ENCODE data around the gene WDR83. TPM values are rescaled to one million over a fixed set of nuclear protein-coding genes. Genes with fewer than 3 reads are reported as not detected.

Gene WDR83
- total and polyA plus RNA-seq, 4 donors, result 3.9 to 5.1 (median 4.2) TPM

DNA sequence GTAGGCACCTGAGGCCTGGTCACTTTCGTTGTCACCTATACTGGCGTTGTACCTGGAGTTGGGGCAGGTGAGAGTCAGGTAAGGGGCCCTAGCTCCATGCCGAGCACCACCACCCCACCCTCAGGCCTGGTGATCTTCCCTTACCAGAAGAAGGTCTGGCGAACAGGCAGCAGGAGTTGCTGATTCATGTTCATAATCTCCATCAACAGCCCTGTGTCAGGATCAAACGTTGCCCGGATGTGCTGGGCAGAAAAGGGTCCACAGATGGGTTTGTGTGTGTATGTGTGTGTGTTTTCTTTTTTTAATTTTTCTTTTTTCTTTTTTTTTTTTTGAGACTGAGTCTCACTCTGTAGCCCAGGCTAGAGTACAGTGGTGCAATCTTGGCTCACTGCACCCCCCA, 14.4 kb upstream of the WDR83 start:
- H3K9ac ChIP-seq (ENCODE audit: low read depth in 1 of 2, low read length in 2 of 2), result no peak overlapping the region
- H3K4me3 ChIP-seq (ENCODE audit: low read depth in 1 of 3, low read length in 3 of 3), result no peak overlapping the region
- peaks cover 0 to 20% (median 4%) of the 10 kb centered on the region in 4 donors for H3K36me3 ChIP-seq (ENCODE audit: control insufficient read depth in 4 of 4, insufficient read depth in 3 of 4, low read depth in 1 of 4, low read length in 3 of 4)
- H3K9me3 ChIP-seq (ENCODE audit: control insufficient read depth in 4 of 4, low read length in 3 of 4), result no peaks in the 10 kb centered on the region
- TF ChIP-seq JUND (IDR thresholded peaks at IDR 0.05), result no peak
- TF ChIP-seq NR2F2 (IDR thresholded peaks at IDR 0.05), result no peak
- TF ChIP-seq, protein P1, sequence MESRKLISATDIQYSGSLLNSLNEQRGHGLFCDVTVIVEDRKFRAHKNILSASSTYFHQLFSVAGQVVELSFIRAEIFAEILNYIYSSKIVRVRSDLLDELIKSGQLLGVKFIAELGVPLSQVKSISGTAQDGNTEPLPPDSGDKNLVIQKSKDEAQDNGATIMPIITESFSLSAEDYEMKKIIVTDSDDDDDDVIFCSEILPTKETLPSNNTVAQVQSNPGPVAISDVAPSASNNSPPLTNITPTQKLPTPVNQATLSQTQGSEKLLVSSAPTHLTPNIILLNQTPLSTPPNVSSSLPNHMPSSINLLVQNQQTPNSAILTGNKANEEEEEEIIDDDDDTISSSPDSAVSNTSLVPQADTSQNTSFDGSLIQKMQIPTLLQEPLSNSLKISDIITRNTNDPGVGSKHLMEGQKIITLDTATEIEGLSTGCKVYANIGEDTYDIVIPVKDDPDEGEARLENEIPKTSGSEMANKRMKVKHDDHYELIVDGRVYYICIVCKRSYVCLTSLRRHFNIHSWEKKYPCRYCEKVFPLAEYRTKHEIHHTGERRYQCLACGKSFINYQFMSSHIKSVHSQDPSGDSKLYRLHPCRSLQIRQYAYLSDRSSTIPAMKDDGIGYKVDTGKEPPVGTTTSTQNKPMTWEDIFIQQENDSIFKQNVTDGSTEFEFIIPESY (IDR thresholded peaks at IDR 0.05), result no peak
- no peak for TF ChIP-seq FOXA2 (IDR thresholded peaks at IDR 0.05)
- TF ChIP-seq, protein P2, sequence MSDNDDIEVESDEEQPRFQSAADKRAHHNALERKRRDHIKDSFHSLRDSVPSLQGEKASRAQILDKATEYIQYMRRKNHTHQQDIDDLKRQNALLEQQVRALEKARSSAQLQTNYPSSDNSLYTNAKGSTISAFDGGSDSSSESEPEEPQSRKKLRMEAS (IDR thresholded peaks at IDR 0.05), result no peak
- TF ChIP-seq, protein P3, sequence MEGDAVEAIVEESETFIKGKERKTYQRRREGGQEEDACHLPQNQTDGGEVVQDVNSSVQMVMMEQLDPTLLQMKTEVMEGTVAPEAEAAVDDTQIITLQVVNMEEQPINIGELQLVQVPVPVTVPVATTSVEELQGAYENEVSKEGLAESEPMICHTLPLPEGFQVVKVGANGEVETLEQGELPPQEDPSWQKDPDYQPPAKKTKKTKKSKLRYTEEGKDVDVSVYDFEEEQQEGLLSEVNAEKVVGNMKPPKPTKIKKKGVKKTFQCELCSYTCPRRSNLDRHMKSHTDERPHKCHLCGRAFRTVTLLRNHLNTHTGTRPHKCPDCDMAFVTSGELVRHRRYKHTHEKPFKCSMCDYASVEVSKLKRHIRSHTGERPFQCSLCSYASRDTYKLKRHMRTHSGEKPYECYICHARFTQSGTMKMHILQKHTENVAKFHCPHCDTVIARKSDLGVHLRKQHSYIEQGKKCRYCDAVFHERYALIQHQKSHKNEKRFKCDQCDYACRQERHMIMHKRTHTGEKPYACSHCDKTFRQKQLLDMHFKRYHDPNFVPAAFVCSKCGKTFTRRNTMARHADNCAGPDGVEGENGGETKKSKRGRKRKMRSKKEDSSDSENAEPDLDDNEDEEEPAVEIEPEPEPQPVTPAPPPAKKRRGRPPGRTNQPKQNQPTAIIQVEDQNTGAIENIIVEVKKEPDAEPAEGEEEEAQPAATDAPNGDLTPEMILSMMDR (IDR thresholded peaks at IDR 0.05; ENCODE audit: low read depth, low read length, missing input control), result no peak
- TF ChIP-seq TAF1 (conservative IDR thresholded peaks at IDR 0.05), result no peak
- TF ChIP-seq EGR1 (IDR thresholded peaks at IDR 0.05; ENCODE audit: low read depth in 2 of 2), result no peak
- DNase-seq (ENCODE audit: low spot score), result no peak
- H3K27ac ChIP-seq (ENCODE audit: low read depth in 1 of 2, low read length in 2 of 2), result no peak overlapping the region
- H3K4me1 ChIP-seq (ENCODE audit: control insufficient read depth in 4 of 4, insufficient read depth in 4 of 4, low read length in 3 of 4), result peaks cover 5 to 8% (median 6%) of the 10 kb centered on the region in 4 donors
- WGBS, result 96% methylated on average over 6 of the region's 6 CpGs
- H3K27me3 ChIP-seq (ENCODE audit: control insufficient read depth in 4 of 4, insufficient read depth in 4 of 4, low read length in 3 of 4), result no peaks in the 10 kb centered on the region

DNA sequence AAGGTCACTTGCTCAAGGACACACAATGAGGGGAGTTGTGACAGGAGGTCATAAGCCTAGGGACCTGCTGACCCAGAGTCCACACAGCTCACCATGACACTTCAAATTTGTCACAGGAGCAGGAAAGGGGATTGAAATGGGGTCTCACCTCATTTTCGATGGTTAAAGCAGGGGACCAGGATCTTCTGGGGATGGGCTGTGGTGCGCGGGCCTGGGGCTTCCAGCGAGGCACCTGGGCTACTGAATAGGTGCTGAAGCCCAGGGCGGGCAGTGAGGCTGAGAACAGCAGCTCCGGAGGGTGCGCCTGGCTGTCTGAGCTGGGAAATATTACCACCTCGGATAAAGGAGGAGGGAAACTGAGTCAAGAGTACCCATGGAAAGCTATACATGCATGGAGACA, 11.1 kb upstream of the WDR83 start:
- H3K4me3 ChIP-seq (ENCODE audit: low read depth in 1 of 3, low read length in 3 of 3), result no peak overlapping the region
- 95% methylated on average over 8 of the region's 8 CpGs for WGBS
- no peak for DNase-seq (ENCODE audit: low spot score)
- H3K9me3 ChIP-seq (ENCODE audit: control insufficient read depth in 4 of 4, low read length in 3 of 4), result no peaks in the 10 kb centered on the region
- peaks cover 0 to 31% (median 8%) of the 10 kb centered on the region in 4 donors for H3K36me3 ChIP-seq (ENCODE audit: control insufficient read depth in 4 of 4, insufficient read depth in 3 of 4, low read depth in 1 of 4, low read length in 3 of 4)
- TF ChIP-seq JUND (IDR thresholded peaks at IDR 0.05) (no peak), HNF4G (IDR thresholded peaks at IDR 0.05) (no peak), NR2F2 (IDR thresholded peaks at IDR 0.05) (no peak), RXRA (IDR thresholded peaks at IDR 0.05) (no peak), RAD21 (IDR thresholded peaks at IDR 0.05) (no peak), HNF4A (conservative IDR thresholded peaks at IDR 0.05) (no peak)
- TF ChIP-seq, protein P1 (IDR thresholded peaks at IDR 0.05), result no peak
- H3K27ac ChIP-seq (ENCODE audit: low read depth in 1 of 2, low read length in 2 of 2), result no peak overlapping the region
- no peaks in the 10 kb centered on the region for H3K27me3 ChIP-seq (ENCODE audit: control insufficient read depth in 4 of 4, insufficient read depth in 4 of 4, low read length in 3 of 4)
- H3K4me1 ChIP-seq (ENCODE audit: control insufficient read depth in 4 of 4, insufficient read depth in 4 of 4, low read length in 3 of 4), result no peaks in the 10 kb centered on the region
- no peak overlapping the region for H3K9ac ChIP-seq (ENCODE audit: low read depth in 1 of 2, low read length in 2 of 2)
